ENCODE data around the gene MINDY2.

Gene MINDY2

DNA sequence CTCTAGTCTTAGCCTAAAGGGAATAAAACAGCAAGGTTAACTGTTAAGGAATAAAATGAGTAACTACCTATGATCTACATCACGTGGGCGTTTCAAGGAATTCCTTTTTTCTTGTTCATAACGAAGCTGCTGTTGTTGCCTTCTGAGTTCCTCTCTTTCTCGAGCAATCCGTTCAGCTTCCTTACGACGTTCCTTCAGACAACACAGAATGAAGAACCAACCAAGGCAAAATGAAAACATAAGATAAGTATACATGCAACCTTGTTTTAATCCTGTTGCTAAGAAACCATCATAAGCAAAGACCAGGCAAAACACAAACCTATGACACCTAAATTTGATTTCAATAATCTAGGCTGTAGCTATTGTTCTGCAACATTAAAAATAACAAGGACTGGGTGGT is 118.3 kb downstream of the MINDY2 start:
- DNase-seq, result no peak

GRCh38 chr15:58898150-58898680 is 127.1 kb downstream of the MINDY2 start:
- DNase-seq, result no peak

DNA sequence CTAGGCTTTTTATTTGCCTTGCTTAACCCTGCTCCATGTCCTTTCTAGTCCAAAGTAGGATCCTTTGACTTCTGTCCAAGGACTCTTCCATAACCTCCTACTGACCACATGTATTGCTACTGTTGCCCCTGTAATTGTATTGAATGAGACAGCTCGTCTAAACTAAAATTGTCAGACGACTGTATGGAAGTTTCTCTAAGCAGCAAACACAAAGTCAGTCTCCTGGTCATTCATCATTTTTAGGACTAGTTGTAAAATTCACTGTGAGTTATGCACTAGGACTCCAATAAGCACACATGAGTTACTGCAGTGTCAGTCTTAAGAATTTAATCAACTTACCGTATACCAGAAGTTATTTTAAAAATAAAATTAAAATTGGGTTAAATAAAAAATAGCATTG is 129.5 kb downstream of the MINDY2 start:
- no peak for DNase-seq

DNA sequence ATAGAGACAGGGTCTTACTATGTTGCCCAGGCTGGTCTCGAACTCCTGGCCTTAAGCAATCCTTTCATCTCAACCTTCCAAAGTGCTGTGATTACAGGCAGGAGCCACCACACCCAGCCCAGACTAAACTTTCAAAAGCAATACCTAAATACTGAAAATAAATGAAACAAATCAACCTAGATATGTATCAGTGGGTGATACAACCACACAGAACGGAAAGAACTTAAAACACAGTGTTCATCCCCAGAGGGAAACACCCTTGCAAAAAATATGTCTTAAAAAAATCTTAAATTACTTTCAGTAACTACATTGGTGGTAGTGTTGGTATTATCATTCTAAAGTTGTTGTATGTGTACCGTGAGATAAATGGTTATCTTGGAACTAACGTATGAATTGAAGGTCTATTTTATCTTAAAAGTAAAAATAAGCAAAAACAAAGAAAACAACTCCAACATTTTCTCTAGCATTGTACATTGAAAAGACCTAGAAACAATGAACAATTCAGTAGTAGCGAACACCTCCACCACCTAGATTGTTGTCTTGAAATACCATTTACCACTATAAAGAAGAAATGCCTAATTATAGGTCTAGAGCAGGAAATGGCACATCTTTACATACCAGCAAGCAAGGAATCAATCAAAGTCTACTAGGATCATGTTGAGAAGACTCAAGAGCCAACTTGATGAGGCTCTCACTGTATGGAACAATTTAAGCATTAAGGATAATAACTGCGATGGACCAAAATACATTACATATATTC is 137.6 kb downstream of the MINDY2 start:
- no peak for DNase-seq

GRCh38 chr15:58909616-58910015 is 138.5 kb downstream of the MINDY2 start:
- no peak for DNase-seq

GRCh38 chr15:58910456-58910855 is 139.4 kb downstream of the MINDY2 start:
- DNase-seq, result no peak
